IPS-18c (cell line): ENCODE results near the gene UBXN7.
"Not testable (repeated sequence)": the region's sequence is repeated elsewhere in the genome, so short reads cannot be mapped to it uniquely, and the experiment has no call there.

ENCODE experiments used
- H3K4me3 ChIP-seq: 2 replicates; pipeline ENCODE4 v1.7.0; 2013; ENCODE audit warnings: low read depth, mild to moderate bottlenecking, low read length, moderate library complexity; ENCODE audit not compliant: insufficient read depth
- H3K9me3 ChIP-seq: one replicate; pipeline ENCODE4 v1.6.1; 2013; ENCODE audit warnings: mild to moderate bottlenecking, low read length, moderate library complexity; ENCODE audit not compliant: control insufficient read depth, insufficient read depth

The UBXN7 gene

DNA sequence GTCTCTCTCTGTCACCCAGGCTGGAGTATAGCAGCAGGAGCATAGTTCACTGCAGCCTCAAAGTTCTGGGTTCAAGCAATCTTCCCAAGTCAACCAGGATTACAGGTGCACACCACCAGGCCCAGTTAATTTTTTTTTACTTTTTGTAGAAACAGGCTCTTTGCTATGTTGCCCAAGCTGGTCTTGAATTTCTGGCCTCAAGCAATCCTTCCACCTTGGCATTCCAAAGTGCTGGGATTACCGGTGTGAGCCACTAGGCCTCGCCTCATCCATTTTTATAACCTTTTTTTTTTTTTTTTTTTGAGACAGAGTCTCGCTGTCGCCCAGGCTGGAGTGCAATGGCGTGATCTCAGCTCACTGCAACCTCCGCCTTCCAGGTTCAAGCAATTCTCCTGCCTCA is 7.8 kb downstream of the UBXN7 start:
- H3K9me3 ChIP-seq, H3K4me3 ChIP-seq: not testable (repeated sequence)

DNA sequence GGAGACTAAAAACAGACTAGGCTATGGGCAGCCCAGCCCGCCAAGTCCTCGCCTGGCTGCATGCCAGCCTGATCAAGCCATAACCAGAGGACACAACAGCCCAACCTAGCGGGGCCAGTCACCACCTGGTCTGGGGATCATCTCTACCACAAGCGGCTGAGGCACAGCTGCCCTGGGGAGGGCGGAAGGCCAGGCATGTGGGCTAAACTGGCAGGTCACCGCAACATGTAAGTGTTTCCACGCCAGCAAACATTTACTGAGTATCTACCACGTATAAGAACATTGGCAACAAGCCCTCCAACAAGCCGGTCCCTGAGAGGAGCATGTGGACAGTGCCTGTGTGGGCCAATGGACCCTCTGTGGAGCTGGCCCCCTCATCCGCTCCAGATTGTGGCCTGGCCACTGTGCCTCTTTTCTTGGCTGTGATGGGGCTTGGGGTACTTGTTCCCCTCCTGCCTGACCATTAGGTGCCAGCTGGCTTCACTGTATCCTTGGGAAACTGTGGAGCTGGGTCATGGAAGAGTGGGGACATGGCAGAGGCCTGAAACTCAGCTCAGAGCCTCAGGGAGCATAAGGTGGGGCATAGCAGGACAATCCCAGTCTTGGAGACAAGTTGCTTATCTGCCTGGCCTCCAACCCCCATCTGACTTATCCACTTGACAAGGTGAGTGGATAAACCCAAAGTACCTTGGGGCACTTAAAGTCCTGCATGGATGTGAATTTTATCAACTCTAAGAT is 9.0 kb downstream of the UBXN7 start:
- no peak overlapping the region for H3K4me3 ChIP-seq
- no peaks in the 10 kb centered on the region for H3K9me3 ChIP-seq

DNA sequence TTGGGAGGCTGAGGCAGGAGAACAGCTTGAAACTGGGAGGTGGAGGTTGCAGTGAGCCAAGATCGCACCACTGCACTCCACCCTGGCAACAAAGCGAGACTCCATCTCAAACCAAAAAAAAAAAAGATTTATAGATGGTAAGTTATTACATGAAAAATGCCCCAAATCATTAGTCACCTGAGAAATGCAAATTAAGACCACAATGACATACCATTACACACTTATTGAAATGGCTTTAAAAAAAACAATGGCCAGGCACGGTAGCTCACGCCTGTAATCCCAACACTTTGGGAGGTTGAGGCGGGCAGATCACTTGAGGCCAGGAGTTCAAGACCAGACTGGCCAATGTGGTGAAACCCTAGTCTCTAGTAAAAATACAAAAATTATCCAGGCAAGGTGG is 10.6 kb downstream of the UBXN7 start:
- not testable (repeated sequence) for H3K9me3 ChIP-seq, H3K4me3 ChIP-seq

DNA sequence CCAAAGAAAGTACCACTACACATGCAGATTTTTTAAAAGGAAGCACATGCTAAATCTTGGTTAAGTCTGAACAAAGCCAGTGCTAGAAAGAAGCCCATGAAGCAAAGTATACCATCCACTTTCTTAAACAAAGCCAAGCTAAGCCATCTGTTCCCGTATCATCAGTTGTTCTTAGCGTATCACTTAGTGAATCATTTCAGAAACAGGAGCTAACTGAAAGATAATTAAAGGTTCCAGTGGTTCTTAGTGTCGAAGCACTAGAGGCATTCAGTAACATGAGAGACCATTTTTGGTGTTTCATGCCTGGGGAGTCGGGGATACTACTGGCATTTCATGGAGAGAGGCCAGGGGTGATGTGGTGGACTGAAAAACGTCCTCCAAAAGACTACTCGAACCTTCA is 12.8 kb downstream of the UBXN7 start:
- Histone ChIP-seq H3K4me3 (no peak overlapping the region), H3K9me3 (no peaks in the 10 kb centered on the region)

DNA sequence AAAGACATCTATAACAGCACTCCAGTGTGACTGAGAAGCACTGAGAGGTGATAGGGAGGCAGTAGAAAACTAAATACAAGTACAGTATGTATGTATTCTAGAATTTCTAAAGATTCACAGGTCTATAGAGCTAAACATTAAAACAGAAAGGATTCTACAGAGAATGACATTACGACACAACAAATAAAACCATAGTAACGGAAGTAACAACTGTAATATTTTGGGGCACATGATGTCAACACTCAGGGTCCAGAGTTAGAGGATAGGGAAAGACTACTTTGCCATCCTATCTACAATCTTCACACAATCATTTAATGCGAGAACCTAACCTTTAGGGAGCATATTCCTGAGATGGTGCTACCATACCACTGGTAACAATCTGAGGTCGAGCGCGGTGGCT is 13.6 kb downstream of the UBXN7 start:
- Histone ChIP-seq H3K4me3 (no peak overlapping the region), H3K9me3 (no peaks in the 10 kb centered on the region)

DNA sequence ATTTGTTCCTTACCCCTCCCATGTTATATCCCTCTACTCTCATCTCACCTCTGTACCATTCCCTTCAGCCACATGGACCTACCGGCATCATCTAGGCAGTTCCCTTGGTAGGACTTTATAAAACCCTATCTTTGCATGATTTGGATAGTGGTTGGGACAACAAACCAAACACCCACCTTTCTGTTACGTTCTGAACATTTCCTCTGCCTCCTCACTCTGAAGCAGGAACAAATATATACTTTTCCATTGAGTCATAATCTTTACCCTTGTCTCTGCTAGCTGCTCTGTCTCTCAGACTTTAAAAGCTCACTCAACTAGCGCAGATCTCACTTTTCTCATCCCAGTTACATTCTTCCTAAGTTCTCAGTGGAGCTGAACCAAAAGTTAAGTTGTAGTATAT is 17.8 kb downstream of the UBXN7 start:
- H3K9me3 ChIP-seq = peaks cover 4% of the 10 kb centered on the region

DNA sequence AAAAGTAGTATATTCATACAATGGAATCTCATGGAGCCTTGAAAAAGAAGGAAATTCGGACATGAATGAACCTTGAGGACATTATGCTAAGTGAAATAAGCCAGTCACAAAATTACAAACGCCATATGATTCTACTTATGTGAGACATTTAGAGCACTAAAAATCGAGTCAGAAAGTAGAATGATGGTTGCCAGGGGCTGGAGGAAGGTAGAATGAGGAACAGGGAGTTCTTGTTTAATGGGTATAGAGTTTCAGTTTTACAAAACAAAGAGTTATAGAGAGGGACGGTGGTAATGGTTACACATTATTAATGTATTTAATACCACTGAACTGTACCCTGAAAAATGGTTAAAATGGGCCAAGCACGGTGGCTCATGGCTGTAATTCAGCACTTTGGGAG is 19.5 kb downstream of the UBXN7 start:
- Histone ChIP-seq H3K4me3 (no peak overlapping the region), H3K9me3 (peaks cover 6% of the 10 kb centered on the region)

More for the DNA sequence above, 17.8 kb downstream of the UBXN7 start:
- no peak overlapping the region for H3K4me3 ChIP-seq

DNA sequence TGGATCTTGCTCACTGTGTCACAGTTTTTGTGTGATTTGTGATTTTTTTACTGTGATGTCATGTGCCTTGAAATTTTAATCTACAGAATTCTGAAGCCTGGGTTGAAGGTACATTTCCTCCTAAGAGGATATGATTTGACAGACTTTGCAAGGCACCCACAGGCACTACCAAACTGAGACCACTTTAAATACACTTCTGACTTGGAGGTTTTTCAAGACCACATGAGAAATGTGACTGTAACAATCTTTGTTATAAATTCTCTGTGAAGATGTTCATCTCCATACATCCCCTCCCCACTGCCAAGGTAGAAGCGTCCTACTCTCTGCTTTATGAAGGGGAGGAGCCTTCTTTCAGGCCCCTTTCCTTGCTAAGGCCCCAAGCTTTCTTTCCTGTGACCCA is 22.8 kb downstream of the UBXN7 start:
- Histone ChIP-seq H3K4me3 (no peak overlapping the region), H3K9me3 (peaks cover 6% of the 10 kb centered on the region)

DNA sequence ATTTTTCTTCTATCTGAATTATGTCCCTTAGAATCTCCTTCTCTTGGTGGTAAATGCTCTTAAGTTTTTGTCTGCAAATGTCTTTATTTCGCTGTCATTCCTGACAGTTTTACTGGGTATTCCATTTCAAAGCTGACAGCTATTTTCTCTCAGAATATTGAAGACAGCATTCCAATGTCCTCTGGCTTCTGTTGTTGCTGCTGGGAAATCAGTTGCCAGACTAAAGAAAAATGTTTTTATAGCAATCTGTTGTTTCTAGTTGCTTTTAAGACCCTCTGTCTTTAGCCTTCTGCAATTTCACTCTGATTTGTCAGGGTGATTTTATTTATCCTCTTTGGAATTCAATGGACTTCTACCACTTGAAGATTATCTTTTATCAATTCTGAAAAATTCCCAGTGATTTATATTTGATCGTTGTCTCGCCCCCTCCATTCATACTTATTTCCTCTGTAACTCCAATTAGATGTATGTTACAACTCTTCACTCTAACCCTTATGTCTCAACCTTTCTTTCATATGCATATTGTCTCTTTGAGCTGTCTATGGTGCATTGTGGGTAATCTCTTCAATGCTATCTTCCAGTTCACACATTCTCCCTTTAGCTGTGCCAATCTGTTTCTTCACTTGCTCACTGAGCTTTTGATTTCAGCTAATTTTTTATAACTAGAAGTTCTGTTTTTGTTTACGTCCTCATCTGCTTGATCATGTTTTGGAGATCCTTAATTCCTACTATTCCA is 23.5 kb downstream of the UBXN7 start:
- Histone ChIP-seq H3K4me3 (no peak overlapping the region), H3K9me3 (peaks cover 6% of the 10 kb centered on the region)

DNA sequence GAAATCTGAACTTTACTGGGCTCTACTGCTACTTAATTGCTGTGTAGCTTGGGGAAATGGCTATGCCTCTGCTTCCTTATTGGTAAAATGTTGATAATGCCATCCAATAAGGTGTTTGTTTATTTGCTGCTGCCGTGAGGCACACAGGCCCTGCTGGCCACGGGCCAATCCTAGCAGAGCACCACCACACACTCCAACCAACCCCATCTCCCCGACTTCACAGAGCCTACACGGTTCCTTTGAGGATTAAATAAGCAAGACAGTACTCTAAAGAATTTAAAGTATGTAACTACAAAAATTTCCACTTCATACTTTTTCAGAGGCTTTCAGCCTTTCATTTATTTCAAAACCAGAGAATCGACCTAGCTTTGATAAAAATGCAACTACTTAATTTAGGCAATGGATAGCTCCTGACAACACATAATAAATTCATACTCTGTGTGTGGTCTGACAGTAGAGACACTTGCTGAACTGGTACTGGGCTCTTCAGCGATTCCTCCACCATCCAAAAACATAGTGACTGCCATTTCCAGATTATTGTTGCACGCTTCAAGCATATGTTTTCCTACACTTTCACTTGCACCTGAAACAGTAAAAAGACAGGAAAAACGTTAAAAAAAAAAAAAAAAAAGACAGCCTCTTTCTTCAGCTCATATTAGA is 25.3 kb downstream of the UBXN7 start:
- Histone ChIP-seq H3K9me3 (peaks cover 6% of the 10 kb centered on the region), H3K4me3 (no peak overlapping the region)

DNA sequence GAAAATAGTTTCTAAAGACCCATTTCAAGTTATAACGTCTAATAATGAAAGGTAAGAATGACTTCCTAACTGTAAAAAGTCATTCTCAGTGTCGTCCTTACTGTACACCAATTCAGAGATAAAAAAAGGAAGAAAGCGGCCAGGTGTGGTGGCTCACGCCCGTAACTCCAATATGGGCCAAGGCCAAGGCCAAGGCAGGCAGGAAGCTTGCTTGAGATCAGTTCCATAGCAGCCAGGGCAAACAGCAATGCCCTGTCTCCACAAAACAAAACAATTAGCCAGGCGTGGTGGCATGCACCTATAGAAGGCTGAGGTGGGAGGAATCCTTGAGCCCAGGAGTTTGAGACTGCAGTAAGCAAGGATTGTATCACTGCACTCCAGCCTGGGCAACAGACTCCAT is 31.9 kb downstream of the UBXN7 start:
- Histone ChIP-seq H3K4me3 (no peak overlapping the region), H3K9me3 (no peaks in the 10 kb centered on the region)

DNA sequence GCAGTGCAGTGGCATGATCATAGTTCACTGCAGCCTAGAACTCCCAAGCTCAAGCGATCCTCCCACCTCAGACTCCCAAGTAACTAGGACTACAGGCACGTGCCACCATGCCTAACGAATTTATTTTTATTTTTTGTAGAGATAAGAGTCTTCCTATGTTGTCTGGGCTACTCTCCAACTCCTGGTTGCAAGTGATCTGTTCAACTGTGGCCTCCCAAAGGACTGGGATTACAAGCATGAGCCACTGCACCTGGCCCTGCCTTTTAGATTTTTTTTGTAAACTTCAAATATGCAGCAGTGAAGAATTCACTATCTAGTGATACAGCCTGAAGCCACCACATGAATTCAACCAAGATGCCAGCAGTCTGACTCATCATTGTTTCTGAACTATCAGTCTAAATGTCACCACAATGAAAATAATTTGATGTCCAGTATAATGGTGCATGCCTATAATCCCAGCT is 32.7 kb downstream of the UBXN7 start:
- H3K4me3 ChIP-seq = no peak overlapping the region
- no peaks in the 10 kb centered on the region for H3K9me3 ChIP-seq

DNA sequence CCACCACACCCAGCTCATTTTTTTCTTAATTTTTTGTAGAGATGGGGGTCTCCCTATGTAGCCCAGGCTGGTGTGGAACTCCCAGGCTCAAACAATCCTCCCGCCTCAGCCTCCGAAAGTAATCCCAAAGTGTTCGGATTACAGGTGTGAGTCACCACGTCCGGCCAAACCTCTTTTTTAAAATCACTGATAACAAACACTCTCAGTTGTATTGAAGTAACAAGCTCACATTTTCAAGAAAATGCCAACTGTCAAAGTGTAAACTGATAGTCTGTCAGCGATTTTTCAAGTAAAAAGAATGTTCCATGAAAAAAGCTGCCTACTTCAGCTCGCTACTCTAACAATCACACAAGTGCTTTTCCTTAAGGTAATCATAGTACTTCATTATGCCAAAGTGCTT is 33.4 kb downstream of the UBXN7 start:
- Histone ChIP-seq H3K4me3 (no peak overlapping the region), H3K9me3 (no peaks in the 10 kb centered on the region)

DNA sequence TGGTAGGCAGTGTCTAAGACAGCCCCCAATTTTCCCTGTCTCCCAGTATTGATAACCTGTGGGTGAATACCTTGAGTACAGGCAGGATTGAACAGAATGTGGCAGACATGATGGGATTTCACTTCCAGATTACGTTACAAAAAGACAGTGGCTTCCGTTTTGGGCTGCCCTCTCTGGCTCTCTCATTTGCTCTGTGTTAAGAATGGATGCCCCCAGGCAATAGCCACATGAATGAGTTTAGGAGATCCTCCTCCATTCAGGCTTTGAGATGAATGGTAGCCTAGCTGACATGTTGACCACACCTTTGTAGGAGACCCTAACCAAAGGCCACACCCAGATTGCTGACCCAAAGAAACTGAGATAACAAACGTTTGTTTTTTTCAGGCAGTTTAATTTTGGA is 34.3 kb downstream of the UBXN7 start:
- H3K9me3 ChIP-seq = no peaks in the 10 kb centered on the region
- no peak overlapping the region for H3K4me3 ChIP-seq

DNA sequence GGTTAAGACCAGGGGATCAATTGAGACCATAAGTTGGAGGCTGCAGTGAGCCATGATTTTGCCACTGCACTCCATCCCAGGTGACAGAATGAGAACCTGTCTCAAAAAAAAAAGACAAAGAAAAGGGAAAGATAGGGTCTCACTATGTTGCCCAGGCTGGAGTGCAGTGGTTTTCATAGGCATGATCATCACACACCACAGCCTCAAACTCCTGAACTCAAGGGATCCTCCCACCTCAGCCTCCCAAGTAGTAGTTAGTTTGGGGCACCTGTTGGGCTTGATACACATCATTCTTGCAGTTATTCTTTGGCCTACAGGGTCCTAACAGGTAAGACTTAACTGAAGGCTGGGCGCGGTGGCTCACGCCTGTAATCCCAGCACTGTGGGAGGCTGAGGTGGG is 42.1 kb downstream of the UBXN7 start:
- no peak overlapping the region for H3K4me3 ChIP-seq
- H3K9me3 ChIP-seq = peaks cover 4% of the 10 kb centered on the region

DNA sequence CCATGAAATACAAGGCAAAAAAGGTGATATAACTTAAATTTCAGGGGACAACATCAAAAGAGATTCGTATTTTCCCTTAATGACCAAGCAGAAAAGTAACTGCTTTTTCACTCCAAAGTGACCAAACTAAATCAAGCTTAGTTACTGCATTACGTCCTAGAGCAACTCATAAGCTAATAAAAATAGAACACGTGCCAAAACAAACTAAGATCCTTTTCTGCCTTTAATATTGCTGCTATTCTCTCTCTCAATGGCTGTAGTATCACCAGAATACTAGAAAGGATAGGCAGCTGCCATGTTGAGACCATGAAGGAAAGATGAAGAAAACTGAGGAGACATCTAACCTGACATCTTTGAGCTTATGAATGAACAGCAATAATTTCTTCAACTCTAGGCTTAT is 43.3 kb downstream of the UBXN7 start:
- Histone ChIP-seq H3K4me3 (no peak overlapping the region), H3K9me3 (peaks cover 4% of the 10 kb centered on the region)

DNA sequence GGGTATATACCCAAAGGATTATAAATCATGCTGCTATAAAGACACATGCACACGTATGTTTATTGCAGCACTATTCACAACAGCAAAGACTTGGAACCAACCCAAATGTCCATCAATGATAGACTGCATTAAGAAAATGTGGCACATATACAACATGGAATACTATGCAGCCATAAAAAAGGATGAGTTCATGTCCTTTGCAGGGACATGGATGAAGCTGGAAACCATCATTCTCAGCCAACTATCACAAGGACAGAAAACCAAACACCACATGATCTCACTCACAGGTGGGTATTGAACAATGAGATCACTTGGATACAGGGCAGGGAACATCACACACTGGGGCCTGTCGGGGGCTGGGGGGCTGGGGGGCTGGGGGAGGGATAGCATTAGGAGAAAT is 44.3 kb downstream of the UBXN7 start:
- H3K4me3 ChIP-seq, H3K9me3 ChIP-seq: not testable (repeated sequence)

DNA sequence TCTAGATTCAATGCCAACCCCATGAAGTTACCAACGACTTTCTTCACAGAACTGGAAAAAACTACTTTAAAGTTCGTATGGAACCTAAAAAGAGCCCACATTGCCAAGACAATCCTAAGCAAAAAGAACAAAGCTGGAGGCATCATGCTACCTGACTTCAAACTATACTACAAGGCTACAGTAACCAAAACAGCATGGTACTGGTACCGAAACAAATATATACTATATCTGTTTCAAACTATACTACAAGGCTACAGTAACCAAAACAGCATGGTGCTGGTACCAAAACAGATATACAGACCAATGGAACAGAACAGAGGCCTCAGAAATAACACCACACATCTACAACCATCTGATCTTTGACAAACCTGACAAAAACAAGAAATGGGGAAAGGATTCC is 45.4 kb downstream of the UBXN7 start:
- not testable (repeated sequence) for H3K4me3 ChIP-seq, H3K9me3 ChIP-seq
